Upper lobe of left lung (tissue), 6 donors: Measurements from ENCODE around the gene CCDC112. TPM values are rescaled to one million over a fixed set of nuclear protein-coding genes. Genes with fewer than 3 reads are reported as not detected.
A peak's percentile ranks its signal among the peaks of the same experiment; 100 is the strongest.

ENCODE experiments used
- ATAC-seq, 2 donors: fragments of 200-7000 bp; cut with Tn5 transposase; one replicate each; pipeline ENCODE4 v1.9.1; 2022; ENCODE audit warnings: mild to moderate bottlenecking in 2 of 2, moderate library complexity in 2 of 2; ENCODE audit not compliant: low FRiP score in 2 of 2
- DNase-seq, 2 donors: peaks; one replicate each; pipeline ENCODE4 v3.0.0-alpha.2; 2019 to 2020
- H3K27ac ChIP-seq, 4 donors: fragments of 200-600 bp; sonication (generic); one replicate each; pipeline ENCODE4 v1.5.1; 2016 to 2019
- H3K27me3 ChIP-seq, 4 donors: fragments of 200-600 bp; sonication (generic); one replicate each; pipeline ENCODE4 v1.5.1; 2017 to 2019
- H3K36me3 ChIP-seq, 4 donors: fragments of 200-600 bp; sonication (generic); one replicate each; pipeline ENCODE4 v1.5.1; 2016 to 2019
- H3K4me1 ChIP-seq, 4 donors: fragments of 200-600 bp; sonication (generic); one replicate each; pipeline ENCODE4 v1.5.1; 2018 to 2019
- H3K4me3 ChIP-seq, 4 donors: fragments of 200-600 bp; sonication (generic); one replicate each; pipeline ENCODE4 v1.5.1; 2017 to 2019; ENCODE audit warnings: mild to moderate bottlenecking in 2 of 4, moderate library complexity in 1 of 4
- H3K9me3 ChIP-seq, 4 donors: fragments of 200-600 bp; sonication (generic); one replicate each; pipeline ENCODE4 v1.5.1; 2018 to 2019
- EP300 ChIP-seq, 4 donors: sonication (generic); formaldehyde crosslinking; IDR thresholded peaks; one replicate each; pipeline ENCODE4 v1.5.1; 2017; ENCODE audit warnings: antibody characterized with exemption in 4 of 4, control low read depth in 2 of 4
- POLR2A ChIP-seq, 4 donors: fragments of 450-650 bp; IDR thresholded peaks; one replicate each; pipeline ENCODE4 v1.5.1; 2016 to 2017; ENCODE audit warnings: antibody characterized with exemption in 4 of 4, mild to moderate bottlenecking in 2 of 4
- POLR2AphosphoS5 ChIP-seq, 2 donors: sonication (generic); formaldehyde crosslinking; IDR thresholded peaks; one replicate each; pipeline ENCODE4 v1.5.1; 2017; ENCODE audit warnings: antibody characterized with exemption in 2 of 2
- WGBS, 2 donors: methylation state at CpG; one replicate each; pipeline ENCODE4 v1.1.5; 2017 to 2018; 5-methylcytosine and 5-hydroxymethylcytosine counted together
- total RNA-seq, 6 donors: library from RNA; depleted of rRNA in 4 of 6; stranded (reverse); fragments of >200 nt in 4 of 6; gene quantifications; one replicate each; pipeline versions ENCODE4 v1.1.0 to v1.2.1, GENCODE V29; 2016 to 2021
- TF ChIP-seq, protein P1 (sequence below), 6 experiments: fragments of 450-650 bp in 4 of 6; fragments of 200-600 bp in 2 of 6; sonication (generic) in 2 of 6; IDR thresholded peaks; one replicate each; pipeline ENCODE4 v1.5.1; 2016 to 2019; ENCODE audit warnings: antibody characterized with exemption in 6 of 6
- donor health status: DM: no; HTN: no; CAD: no; lungs with moderate emphysema.
- donor health status: DM: no; HTN: yes; CAD: no; lungs with severe emphysema.

CCDC112 gene
- total RNA-seq, 6 donors from 2014 or later, result 1.8 to 32.7 (median 8.0) TPM

DNA sequence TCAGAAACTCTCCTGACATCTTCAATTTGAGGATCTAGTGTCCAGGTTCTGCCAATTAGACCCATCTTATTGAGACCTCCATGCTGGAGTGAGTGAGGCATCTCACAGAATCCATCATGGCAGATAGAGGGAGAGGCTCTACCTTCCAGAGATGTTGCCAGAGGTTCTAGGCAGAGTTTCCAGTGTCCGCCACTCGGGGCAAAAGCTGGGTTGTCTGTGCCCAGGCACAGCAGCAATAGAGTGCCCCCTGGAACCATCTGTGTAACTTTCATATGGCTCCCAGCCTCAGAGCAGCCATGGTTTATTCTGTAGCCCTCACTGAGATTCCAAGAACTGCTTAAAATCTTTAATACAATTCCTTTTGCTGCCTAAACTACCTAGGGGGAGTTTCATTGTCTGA, 16.6 kb upstream of the CCDC112 start:
- Histone ChIP-seq H3K27me3 (no peaks in the 10 kb centered on the region), H3K4me1 (no peaks in the 10 kb centered on the region), H3K36me3 (no peaks in the 10 kb centered on the region), H3K4me3 (no peak overlapping the region), H3K27ac (no peak overlapping the region), H3K9me3 (no peaks in the 10 kb centered on the region)
- TF ChIP-seq, protein P1, sequence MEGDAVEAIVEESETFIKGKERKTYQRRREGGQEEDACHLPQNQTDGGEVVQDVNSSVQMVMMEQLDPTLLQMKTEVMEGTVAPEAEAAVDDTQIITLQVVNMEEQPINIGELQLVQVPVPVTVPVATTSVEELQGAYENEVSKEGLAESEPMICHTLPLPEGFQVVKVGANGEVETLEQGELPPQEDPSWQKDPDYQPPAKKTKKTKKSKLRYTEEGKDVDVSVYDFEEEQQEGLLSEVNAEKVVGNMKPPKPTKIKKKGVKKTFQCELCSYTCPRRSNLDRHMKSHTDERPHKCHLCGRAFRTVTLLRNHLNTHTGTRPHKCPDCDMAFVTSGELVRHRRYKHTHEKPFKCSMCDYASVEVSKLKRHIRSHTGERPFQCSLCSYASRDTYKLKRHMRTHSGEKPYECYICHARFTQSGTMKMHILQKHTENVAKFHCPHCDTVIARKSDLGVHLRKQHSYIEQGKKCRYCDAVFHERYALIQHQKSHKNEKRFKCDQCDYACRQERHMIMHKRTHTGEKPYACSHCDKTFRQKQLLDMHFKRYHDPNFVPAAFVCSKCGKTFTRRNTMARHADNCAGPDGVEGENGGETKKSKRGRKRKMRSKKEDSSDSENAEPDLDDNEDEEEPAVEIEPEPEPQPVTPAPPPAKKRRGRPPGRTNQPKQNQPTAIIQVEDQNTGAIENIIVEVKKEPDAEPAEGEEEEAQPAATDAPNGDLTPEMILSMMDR (IDR thresholded peaks at IDR 0.05), result no peak
- no peak for TF ChIP-seq EP300 (IDR thresholded peaks at IDR 0.05)
- no peak for TF ChIP-seq POLR2AphosphoS5 (IDR thresholded peaks at IDR 0.05)
- TF ChIP-seq POLR2A (IDR thresholded peaks at IDR 0.05), result no peak
- 84 to 94% methylated on average over 2 of the region's 2 CpGs for WGBS, 2 donors
- DNase-seq (no peak), ATAC-seq (no peak)

DNA sequence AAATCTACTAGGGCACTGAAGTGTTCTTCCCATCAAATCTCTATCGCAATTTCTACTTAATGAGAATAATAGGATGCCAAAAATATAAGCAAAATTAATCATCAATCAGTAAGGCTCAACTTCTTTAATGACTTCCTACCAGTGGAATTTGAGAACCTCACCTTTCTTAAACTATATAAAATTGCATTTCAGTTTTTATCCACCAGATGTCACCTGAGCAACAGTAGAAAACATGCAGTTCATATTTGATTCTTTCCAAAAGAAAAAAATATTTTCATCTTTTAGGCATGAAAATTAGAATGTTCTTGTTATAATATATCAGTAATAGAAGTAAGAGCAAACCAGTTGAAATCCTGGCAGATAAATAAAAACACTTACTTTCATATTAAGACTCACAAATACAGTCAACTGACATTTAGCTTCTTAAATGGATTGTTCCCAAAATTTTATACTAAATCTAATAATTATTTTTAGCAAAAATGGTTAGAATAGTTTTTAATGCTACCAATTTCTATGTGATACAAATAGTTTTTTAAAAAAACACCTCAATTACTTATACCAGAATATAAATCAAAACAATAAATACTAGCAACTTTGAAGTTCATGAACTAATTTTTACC, 13.4 kb upstream of the CCDC112 start:
- Histone ChIP-seq H3K36me3 (no peaks in the 10 kb centered on the region), H3K9me3 (no peaks in the 10 kb centered on the region), H3K4me1 (no peaks in the 10 kb centered on the region), H3K4me3 (no peak overlapping the region), H3K27ac (no peak overlapping the region), H3K27me3 (no peaks in the 10 kb centered on the region)
- ATAC-seq (peak in 1 of 2 donors; percentile 64), DNase-seq (no peak)
- TF ChIP-seq, protein P1 (IDR thresholded peaks at IDR 0.05), result peak; percentile 34 to 72 (median 59)
- TF ChIP-seq EP300 (IDR thresholded peaks at IDR 0.05) (no peak), POLR2A (IDR thresholded peaks at IDR 0.05) (no peak)
- 10 to 17% methylated on average over 1 of the region's 1 CpG for WGBS, 2 donors

DNA sequence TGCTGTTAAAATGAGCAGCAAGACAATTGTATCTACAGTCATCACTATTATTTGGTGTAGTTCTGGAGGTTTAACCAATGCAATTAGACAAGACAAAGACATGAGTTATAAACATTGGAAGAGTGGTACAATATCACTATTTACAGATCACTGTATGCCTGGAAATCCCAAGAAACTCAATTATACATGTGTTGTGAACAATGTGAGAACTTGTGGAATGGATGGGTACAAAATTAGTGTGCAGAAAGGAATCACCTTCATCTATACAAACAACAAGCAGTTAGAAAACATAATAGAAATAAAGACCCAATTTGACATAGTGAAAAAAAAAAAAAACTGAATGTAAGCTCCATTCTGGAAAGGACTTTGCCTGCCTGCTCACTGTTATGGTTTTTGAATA, 12.4 kb upstream of the CCDC112 start:
- Histone ChIP-seq H3K27ac (no peak overlapping the region), H3K4me1 (no peaks in the 10 kb centered on the region), H3K4me3 (no peak overlapping the region), H3K9me3 (no peaks in the 10 kb centered on the region), H3K27me3 (no peaks in the 10 kb centered on the region), H3K36me3 (no peaks in the 10 kb centered on the region)
- DNase-seq (no peak), ATAC-seq (no peak)
- no peak for TF ChIP-seq POLR2A (IDR thresholded peaks at IDR 0.05)
- no peak for TF ChIP-seq EP300 (IDR thresholded peaks at IDR 0.05)
- TF ChIP-seq POLR2AphosphoS5 (IDR thresholded peaks at IDR 0.05), result no peak
- TF ChIP-seq, protein P1 (IDR thresholded peaks at IDR 0.05), result no peak

DNA sequence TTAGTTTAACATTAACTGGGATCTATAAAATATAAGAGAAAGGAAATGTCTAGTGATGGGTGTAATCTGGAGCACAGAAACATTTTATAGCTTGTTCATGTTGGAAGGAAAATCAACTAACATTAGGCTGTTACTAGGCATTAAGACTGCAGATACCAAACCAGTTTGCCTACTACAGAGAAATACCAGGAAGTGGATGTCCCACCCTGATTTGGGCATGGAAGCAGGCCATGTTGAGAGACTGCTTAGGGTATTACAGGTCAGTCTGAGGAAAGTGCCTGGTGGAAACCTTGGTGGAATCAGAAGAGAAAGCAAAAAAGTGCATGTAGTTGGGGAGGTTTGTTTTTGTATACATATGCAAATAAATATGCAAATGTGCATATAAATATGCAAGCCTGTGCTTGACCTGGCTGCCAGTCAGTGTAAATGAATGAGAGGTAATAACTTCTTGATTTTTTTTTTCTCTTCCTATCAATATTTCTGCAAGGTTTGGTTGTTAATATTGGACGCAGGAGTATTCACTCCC, 9.6 kb upstream of the CCDC112 start:
- no peak for TF ChIP-seq POLR2A (IDR thresholded peaks at IDR 0.05)
- TF ChIP-seq, protein P1 (IDR thresholded peaks at IDR 0.05), result no peak
- TF ChIP-seq POLR2AphosphoS5 (IDR thresholded peaks at IDR 0.05), result no peak
- TF ChIP-seq EP300 (IDR thresholded peaks at IDR 0.05), result no peak
- no peaks in the 10 kb centered on the region for H3K4me1 ChIP-seq
- no peak overlapping the region for H3K27ac ChIP-seq
- no peak overlapping the region for H3K4me3 ChIP-seq
- no peaks in the 10 kb centered on the region for H3K9me3 ChIP-seq
- H3K27me3 ChIP-seq, result no peaks in the 10 kb centered on the region
- ATAC-seq (peak in 1 of 2 donors; percentile 61), DNase-seq (peak in 1 of 2 donors; percentile 60)
- no peaks in the 10 kb centered on the region for H3K36me3 ChIP-seq
- WGBS, 2 donors, result 93 to 94% methylated on average over 1 of the region's 1 CpG

DNA sequence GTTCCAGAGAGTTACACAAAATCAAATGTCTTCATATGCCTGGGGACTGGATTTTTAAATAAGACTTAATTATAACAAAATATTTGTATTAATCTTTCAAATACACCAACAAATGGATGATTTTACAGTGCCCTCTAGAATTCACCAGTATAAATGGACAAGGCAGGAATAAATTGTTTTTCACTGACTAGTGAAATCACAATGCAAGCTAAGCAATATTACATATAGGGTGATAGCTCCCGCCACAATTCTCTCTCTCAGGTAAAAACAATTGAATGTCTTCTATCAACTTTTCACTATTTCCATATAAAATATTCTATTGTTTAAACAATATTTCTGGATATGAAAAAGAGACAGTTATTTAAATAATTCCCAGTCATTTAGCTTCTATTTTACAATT, 8.0 kb upstream of the CCDC112 start:
- 93 to 98% methylated on average over 1 of the region's 1 CpG for WGBS, 2 donors
- no peak overlapping the region for H3K4me3 ChIP-seq
- no peaks in the 10 kb centered on the region for H3K4me1 ChIP-seq
- no peaks in the 10 kb centered on the region for H3K9me3 ChIP-seq
- ATAC-seq (no peak), DNase-seq (no peak)
- H3K27me3 ChIP-seq, result no peaks in the 10 kb centered on the region
- no peaks in the 10 kb centered on the region for H3K36me3 ChIP-seq
- TF ChIP-seq EP300 (IDR thresholded peaks at IDR 0.05) (no peak), POLR2A (IDR thresholded peaks at IDR 0.05) (no peak), POLR2AphosphoS5 (IDR thresholded peaks at IDR 0.05) (no peak)
- TF ChIP-seq, protein P1 (IDR thresholded peaks at IDR 0.05), result no peak
- no peak overlapping the region for H3K27ac ChIP-seq
